Activated B cell treated with CpG ODN at 0.5 μM for 24 hours (primary cell): Measurements from ENCODE around the gene SLC12A7. TPM values are rescaled to one million over a fixed set of nuclear protein-coding genes. Genes with fewer than 3 reads are reported as not detected.
A peak's percentile ranks its signal among the peaks of the same experiment; 100 is the strongest.

ENCODE experiments used
- ATAC-seq: fragments of 200-7000 bp; cut with Tn5 transposase; one replicate; pipeline ENCODE4 v1.10.0; 2021; ENCODE audit warnings: low read depth, mild to moderate bottlenecking, moderate library complexity
- CTCF ChIA-PET: fragments of 350-600 bp; sonication (Branson Sonifier 250); formaldehyde crosslinking; loops from one replicate; lab custom pipeline; 2021; ENCODE audit warnings: antibody characterized with exemption; lab: Charles Lee
- POLR2A ChIA-PET: fragments of 350-600 bp; sonication (Branson Sonifier 250); formaldehyde crosslinking; loops from one replicate; lab custom pipeline; 2021; ENCODE audit warnings: antibody characterized with exemption; lab: Charles Lee
- DNase-seq: peaks from one replicate; pipeline ENCODE4 v3.0.0; 2022
- H3K27ac Mint-ChIP-seq: one replicate; pipeline ENCODE4 v1.8.0; 2020; ENCODE audit warnings: mixed read lengths
- H3K27me3 Mint-ChIP-seq: one replicate; pipeline ENCODE4 v1.8.0; 2021; ENCODE audit warnings: mixed read lengths
- H3K36me3 Mint-ChIP-seq: one replicate; pipeline ENCODE4 v1.8.0; 2021; ENCODE audit warnings: low read depth, mixed read lengths
- H3K4me1 Mint-ChIP-seq: one replicate; pipeline ENCODE4 v1.8.0; 2021; ENCODE audit warnings: mixed read lengths
- H3K4me3 Mint-ChIP-seq: one replicate; pipeline ENCODE4 v1.8.0; 2020; ENCODE audit warnings: mild to moderate bottlenecking, mixed read lengths
- H3K9me3 Mint-ChIP-seq: one replicate; pipeline ENCODE4 v1.8.0; 2020; ENCODE audit warnings: mixed read lengths
- CTCF ChIP-seq: fragments of 200-600 bp; IDR thresholded peaks from one replicate; pipeline ENCODE4 v1.8.0; 2022; ENCODE audit warnings: antibody characterized with exemption, mild to moderate bottlenecking
- intact Hi-C: fragments of 100-400 bp; cut with micrococcal nuclease; formaldehyde crosslinking; loops from one replicate; pipeline ENCODE4 v1.15.1; 2024
- total RNA-seq: library from RNA; stranded (reverse); gene quantifications from 2 replicates; pipeline ENCODE4 v1.2.3, GENCODE V29; 2022

The SLC12A7 gene
- total RNA-seq, 1 donor from 2014 or later, result 23.3 TPM

GRCh38 chr5:1007681-1008450 is 104.0 kb downstream of the SLC12A7 start:
- Mint-ChIP-seq H3K4me3 (peak overlapping the region; percentile 42), H3K27ac (no peak overlapping the region), H3K36me3 (no peaks in the 10 kb centered on the region), H3K9me3 (no peaks in the 10 kb centered on the region), H3K4me1 (peaks cover 18% of the 10 kb centered on the region), H3K27me3 (peaks cover 55% of the 10 kb centered on the region)
- DNase-seq, result no peak
- ATAC-seq, result no peak
- TF ChIP-seq CTCF, result no peak
- CTCF ChIA-PET, result no interaction called here
- intact Hi-C loops, result loop anchor here (1.0 to 10.0 kb wide), 2 partner anchors 132 to 637 kb away; no protein-coding TSS in a partner anchor
- POLR2A ChIA-PET, result interaction anchor here (0.7 kb wide), 1 partner anchor 529 kb away, joined by 3 read pairs; no protein-coding TSS in a partner anchor

GRCh38 chr5:1007221-1007680 is 104.6 kb downstream of the SLC12A7 start:
- H3K36me3 Mint-ChIP-seq, result no peaks in the 10 kb centered on the region
- no peak overlapping the region for H3K27ac Mint-ChIP-seq
- intact Hi-C loops, result loop anchor here (10.0 kb wide), 1 partner anchor 638 kb away; no protein-coding TSS in a partner anchor
- no peak for ATAC-seq
- ChIA-PET CTCF (no interaction called here), POLR2A (interaction anchor here (0.7 kb wide), 1 partner anchor 530 kb away, joined by 3 read pairs; no protein-coding TSS in a partner anchor)
- TF ChIP-seq CTCF, result no peak
- no peaks in the 10 kb centered on the region for H3K9me3 Mint-ChIP-seq
- DNase-seq, result no peak
- peaks cover 56% of the 10 kb centered on the region for H3K27me3 Mint-ChIP-seq
- H3K4me1 Mint-ChIP-seq, result peaks cover 18% of the 10 kb centered on the region
- no peak overlapping the region for H3K4me3 Mint-ChIP-seq

GRCh38 chr5:1006656-1007071 is 105.2 kb downstream of the SLC12A7 start:
- Mint-ChIP-seq H3K9me3 (no peaks in the 10 kb centered on the region), H3K4me1 (peaks cover 18% of the 10 kb centered on the region), H3K4me3 (no peak overlapping the region), H3K36me3 (no peaks in the 10 kb centered on the region), H3K27ac (no peak overlapping the region), H3K27me3 (peaks cover 55% of the 10 kb centered on the region)
- ATAC-seq (no peak), DNase-seq (no peak)
- no peak for TF ChIP-seq CTCF
- POLR2A ChIA-PET, result no interaction called here
- CTCF ChIA-PET, result no interaction called here
- intact Hi-C loops, result loop anchor here (10.0 kb wide), 1 partner anchor 638 kb away; no protein-coding TSS in a partner anchor

- Mint-ChIP-seq H3K27ac (no peak overlapping the region), H3K4me3 (no peak overlapping the region), H3K27me3 (peaks cover 49% of the 10 kb centered on the region), H3K36me3 (no peaks in the 10 kb centered on the region), H3K9me3 (no peaks in the 10 kb centered on the region), H3K4me1 (peaks cover 18% of the 10 kb centered on the region)
- ChIA-PET POLR2A (no interaction called here), CTCF (no interaction called here)
- ATAC-seq (no peak), DNase-seq (peak; percentile 14)
- intact Hi-C loops, result loop anchor here (10.0 kb wide), 1 partner anchor 639 kb away; no protein-coding TSS in a partner anchor
- no peak for TF ChIP-seq CTCF
Observed at GRCh38 chr5:1005904-1006655, 105.8 kb downstream of the SLC12A7 start.
